ENCODE results near the gene CASS4. TPM values are rescaled to one million over a fixed set of nuclear protein-coding genes. Genes with fewer than 3 reads are reported as not detected.

Gene CASS4
- total and polyA plus RNA-seq, 2 donors (not counting 3 experiments of a cell fraction or from before 2014, with no cell fraction given), result not detected

DNA sequence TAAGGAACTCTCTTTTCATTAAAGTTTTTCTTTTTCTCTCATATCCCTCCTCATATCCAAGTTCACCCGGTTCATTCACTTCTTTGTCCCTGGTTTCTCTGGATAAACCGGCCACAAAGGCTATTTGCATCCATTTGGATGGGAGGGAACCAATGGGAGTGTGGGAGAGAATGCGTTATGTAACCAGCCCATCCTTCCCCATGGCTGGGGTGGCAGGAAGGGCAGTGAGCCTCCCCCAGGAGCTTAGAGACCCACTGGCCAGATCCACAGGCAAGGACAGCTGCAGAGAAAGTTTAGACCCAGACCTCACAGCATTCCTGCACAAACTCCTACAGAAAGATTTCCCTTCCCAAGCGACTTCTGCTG, 10.7 kb downstream of the CASS4 start:
- peak overlapping the region; percentile 41 for H3K4me2 ChIP-seq (ENCODE audit: insufficient read depth, low read length)
- FAIRE-seq (no peak), DNase-seq (ENCODE audit: low read depth, low spot score) (no peak)
- BruUV-seq (replicated peaks), result no TSS peak
- POLR2A ChIA-PET, result no interaction called here
- dilution Hi-C loops (cut with MboI; ENCODE audit: extremely low pct_ligation_motif_present, low sequenced_read_pairs), result no loop called here
- H3K79me2 ChIP-seq (ENCODE audit: control insufficient read depth, insufficient read depth, low read length), result no peaks in the 10 kb centered on the region
- no peaks in the 10 kb centered on the region for H3K9me1 ChIP-seq (replicated peaks; ENCODE audit: control insufficient read depth, extremely low read depth, insufficient read depth, low read length)
- H3K9ac ChIP-seq (replicated peaks; ENCODE audit: extremely low read depth, insufficient read depth, low read length), result no peak overlapping the region
- H3K27me3 ChIP-seq (ENCODE audit: control insufficient read depth in 2 of 2, insufficient read depth in 2 of 2, low read length in 2 of 2), result peaks cover 27 to 28% of the 10 kb centered on the region in 2 experiments
- H4K20me1 ChIP-seq (replicated peaks; ENCODE audit: control insufficient read depth, extremely low read depth, insufficient read depth, low read length), result no peaks in the 10 kb centered on the region
- H3K9me3 ChIP-seq (replicated peaks; ENCODE audit: control insufficient read depth, insufficient read depth, low read length), result no peaks in the 10 kb centered on the region
- no peaks in the 10 kb centered on the region for H3K36me3 ChIP-seq (ENCODE audit: control insufficient read depth in 2 of 2, extremely low read depth in 1 of 2, insufficient read depth in 2 of 2, low read length in 2 of 2)
- peaks cover 41% of the 10 kb centered on the region for H3K4me1 ChIP-seq (ENCODE audit: control insufficient read depth, extremely low read depth, insufficient read depth, low read length)
- CTCF ChIA-PET, result interaction anchor here (1.0 to 1.5 kb wide), 5 partner anchors 11 to 128 kb away, joined by 3 to 5 read pairs (median 5); partner anchors contain the start of genes AURKA, CASS4 and CSTF1
- intact Hi-C loops (cut with micrococcal nuclease), result loop anchor here (1.0 to 2.0 kb wide), 3 partner anchors 22 to 45 kb away; partner anchors contain the start of genes AURKA, CSTF1 and RTF2
- H3K4me3 ChIP-seq (replicated peaks in 1 of 3; ENCODE audit: insufficient read depth in 1 of 3, low read depth in 1 of 3, low read length in 3 of 3), result no peak overlapping the region
- no peak overlapping the region for H3K27ac ChIP-seq (ENCODE audit: insufficient read depth, low read depth, low read length)
- no peak for TF ChIP-seq EZH2 (IDR thresholded peaks at IDR 0.05; ENCODE audit: borderline replicate concordance, low read depth, low read length, severe bottlenecking)
- no peak for TF ChIP-seq GATA2 (IDR thresholded peaks at IDR 0.05; ENCODE audit: insufficient read depth, insufficient read length, low read depth, low read length)
- TF ChIP-seq MYC (IDR thresholded peaks at IDR 0.05; ENCODE audit: low read depth, low read length), result no peak
- TF ChIP-seq MAX (IDR thresholded peaks at IDR 0.05; ENCODE audit: insufficient read depth, insufficient read length), result no peak
- no peak for TF ChIP-seq JUN (IDR thresholded peaks at IDR 0.05; ENCODE audit: borderline replicate concordance, insufficient read depth, insufficient read length, low read depth)
- TF ChIP-seq CTCF (IDR thresholded peaks at IDR 0.05; ENCODE audit: extremely low read depth in 1 of 2, insufficient read depth in 1 of 2, low read depth in 1 of 2, low read length in 2 of 2), result no peak
- TF ChIP-seq POLR2AphosphoS5 (IDR thresholded peaks at IDR 0.05; ENCODE audit: insufficient read depth, low read depth, low read length), result no peak
- TF ChIP-seq FOS (IDR thresholded peaks at IDR 0.05; ENCODE audit: borderline replicate concordance, insufficient read depth, low read length), result no peak
- TF ChIP-seq POLR2A (IDR thresholded peaks at IDR 0.05; ENCODE audit: low read depth, low read length), result no peak
- no peak overlapping the region for H2AFZ ChIP-seq (ENCODE audit: low read depth, low read length)
